Heart right ventricle (tissue), 16 donors: ENCODE results near the gene CALML6. TPM values are rescaled to one million over a fixed set of nuclear protein-coding genes. Genes with fewer than 3 reads are reported as not detected.
A peak's percentile ranks its signal among the peaks of the same experiment; 100 is the strongest.

Experiments used
- ATAC-seq, 8 donors: fragments of 200-7000 bp; cut with Tn5 transposase; one replicate each; pipeline ENCODE4 v1.9.1; 2020; ENCODE audit warnings: mild to moderate bottlenecking in 8 of 8, moderate library complexity in 8 of 8, moderate number of reproducible peaks in 1 of 8
- DNase-seq, 2 donors: peaks; one replicate each; pipeline ENCODE4 v3.0.0-alpha.2; 2020
- H3K27ac ChIP-seq, 10 donors: fragments of 200-600 bp; sonication (generic) in 2 of 10; one replicate each; pipeline versions ENCODE4 v1.5.0 to v1.8.0; 2020 to 2022; ENCODE audit warnings: mild to moderate bottlenecking in 3 of 10
- H3K27me3 ChIP-seq, 7 donors: fragments of 200-600 bp; one replicate each; pipeline ENCODE4 v1.8.0; 2021 to 2022; ENCODE audit warnings: mild to moderate bottlenecking in 2 of 7
- H3K36me3 ChIP-seq, 9 donors: fragments of 200-600 bp; sonication (generic) in 1 of 9; one replicate each; pipeline versions ENCODE4 v1.5.0 to v1.8.0; 2020 to 2022; ENCODE audit warnings: mild to moderate bottlenecking in 2 of 9
- H3K4me1 ChIP-seq, 9 donors: fragments of 200-600 bp; sonication (generic) in 1 of 9; one replicate each; pipeline versions ENCODE4 v1.5.0 to v1.8.0; 2020 to 2022; ENCODE audit warnings: mild to moderate bottlenecking in 4 of 9
- H3K4me3 ChIP-seq, 10 donors: fragments of 200-600 bp; sonication (generic) in 2 of 10; one replicate each; pipeline versions ENCODE4 v1.5.0 to v1.8.0; 2020 to 2022; ENCODE audit warnings: mild to moderate bottlenecking in 7 of 10, moderate library complexity in 2 of 10
- H3K9me3 ChIP-seq, 11 donors: fragments of 200-600 bp in 10 of 11; sonication (generic) in 2 of 11; one replicate each; pipeline versions ENCODE4 v1.5.0 to v1.8.0; 2013 to 2022; ENCODE audit warnings: mild to moderate bottlenecking in 2 of 11, control low read depth in 1 of 11, moderate library complexity in 1 of 11
- CTCF ChIP-seq, 9 donors: fragments of 200-600 bp; sonication (generic) in 2 of 9; IDR thresholded peaks; one replicate each; pipeline versions ENCODE4 v1.5.0 to v1.8.0; 2021 to 2022; ENCODE audit warnings: antibody characterized with exemption in 9 of 9, mild to moderate bottlenecking in 5 of 9, moderate library complexity in 1 of 9
- WGBS, 2 donors: extraction: QIAGEN DNeasy Blood & Tissue Kit; methylation state at CpG; one replicate each; pipeline ENCODE4 v1.1.7; 2013; ENCODE audit warnings: inconsistent platforms in 1 of 2; 5-methylcytosine and 5-hydroxymethylcytosine counted together
- intact Hi-C, 10 donors: fragments of 100-400 bp; cut with DNase I; formaldehyde crosslinking; loops; one replicate each; pipeline versions ENCODE4 v1.11.1 to v1.14.2; 2022
- polyA plus RNA-seq, 2 donors: library from polyadenylated mRNA; stranded (reverse); fragments of 200-250 nt; gene quantifications; one replicate each; pipeline ENCODE4 v1.2.3, GENCODE V29; 2013
- total RNA-seq, 10 donors: library from RNA; stranded (reverse); fragmentation: NEBNext Ultra II Directional in 3 of 10; extraction: Animal tissue kit (Norgen Biotek cat#: 25700) in 3 of 10; gene quantifications; one replicate each; pipeline versions ENCODE4 v1.2.1 to v1.2.4, GENCODE V29; 2021 to 2023
- donor health status: Arrhythmogenic right ventricular cardiomyopathy.
- donor health status: ischemic (EF 13 %, LVEDD 7.1; RV severe dilation, severe dysfunction).
- donor health status: healthy with polysubstance abuse.
- donor health status: DM: no; HTN: yes; CAD: no.
- donor health status: DM: no; HTN: no; CAD: no.
- donor health status: ischemic (EF 25% LVEDD 6.9; RV normal size, moderate dysfunction).
- donor health status: ischemic (EF 25% LVEDD 5.7; RV mildly dilated, moderate dysfunction).
- donor health status: healthy.
- donor health status: DM: yes; HTN: yes; CAD: no.
- donor health status: Ischemic cardiomyopathy.
- donor health status: ischemic (EF 35%, LVEDD 5.7; RV mildly dilated, moderate dysfunction).
- donor health status: nonischemic (EF 11% LVEDD 7.7; RV severe dilation, severe dysfunction).
- donor health status: DM: yes; HTN: yes; CAD: no.
- donor health status: PGD.
- donor health status: ischemic (EF 29% LVEDD 5.4; RV normal size, mild dysfunction).
- donor health status: nonischemic (EF 23%, LVEDD 6.1; RV moderate dilation, normal function).

Gene CALML6
- total and polyA plus RNA-seq, 12 donors, result 0.09 to 0.88 (median 0.20) TPM; not detected in 8

GRCh38 chr1:1906185-1907097, 8.6 kb upstream of the CALML6 start:
- 18 to 20% methylated on average over 15 of the region's 15 CpGs for WGBS, 2 donors
- intact Hi-C loops, result loop anchor here in 7 of 10 donors (2.0 to 10.0 kb wide), 6 partner anchors 48 to 149 kb away; partner anchors contain the start of gene NADK (in 4 of the 7)
- peaks cover 4 to 38% (median 24%) of the 10 kb centered on the region in 9 donors for H3K4me1 ChIP-seq
- ATAC-seq (peak; percentile 60 to 85 (median 76)), DNase-seq (peak; percentile 87 to 88)
- TF ChIP-seq CTCF (IDR thresholded peaks at IDR 0.05), result peak; percentile 90 to 96 (median 93)
- H3K9me3 ChIP-seq, result peaks cover 0 to 3% (median 0%) of the 10 kb centered on the region in 11 donors
- peak overlapping the region in 8 of 10 donors; percentile 18 to 74 (median 64) for H3K27ac ChIP-seq
- no peaks in the 10 kb centered on the region for H3K27me3 ChIP-seq
- H3K36me3 ChIP-seq, result no peaks in the 10 kb centered on the region
- H3K4me3 ChIP-seq, result no peak overlapping the region

GRCh38 chr1:1907098-1907736, 7.8 kb upstream of the CALML6 start:
- peak overlapping the region in 3 of 10 donors; percentile 9 to 69 (median 35) for H3K27ac ChIP-seq
- H3K9me3 ChIP-seq, result peaks cover 0 to 3% (median 0%) of the 10 kb centered on the region in 11 donors
- intact Hi-C loops, result loop anchor here in 7 of 10 donors (2.0 to 10.0 kb wide), 6 partner anchors 48 to 150 kb away; partner anchors contain the start of gene NADK (in 4 of the 7)
- ATAC-seq (no peak), DNase-seq (peak in 1 of 2 donors; percentile 34)
- no peak overlapping the region for H3K4me3 ChIP-seq
- H3K36me3 ChIP-seq, result no peaks in the 10 kb centered on the region
- H3K27me3 ChIP-seq, result no peaks in the 10 kb centered on the region
- TF ChIP-seq CTCF (IDR thresholded peaks at IDR 0.05), result no peak
- peaks cover 4 to 38% (median 24%) of the 10 kb centered on the region in 9 donors for H3K4me1 ChIP-seq
- WGBS, 2 donors, result 75 to 80% methylated on average over 8 of the region's 8 CpGs

GRCh38 chr1:1908506-1908791, 6.6 kb upstream of the CALML6 start:
- intact Hi-C loops, result loop anchor here in 7 of 10 donors (5.0 to 10.0 kb wide), 5 partner anchors 51 to 151 kb away; partner anchors contain the start of gene NADK (in 4 of the 7)
- Histone ChIP-seq H3K27me3 (no peaks in the 10 kb centered on the region), H3K36me3 (no peaks in the 10 kb centered on the region), H3K4me1 (peaks cover 4 to 38% (median 24%) of the 10 kb centered on the region in 9 donors), H3K9me3 (no peaks in the 10 kb centered on the region), H3K4me3 (peak overlapping the region; percentile 42 to 88 (median 72)), H3K27ac (peak overlapping the region; percentile 68 to 95 (median 90))
- TF ChIP-seq CTCF (IDR thresholded peaks at IDR 0.05), result no peak
- ATAC-seq (peak in 6 of 8 donors; percentile 0 to 18 (median 6)), DNase-seq (no peak)
- 7 to 9% methylated on average over 21 of the region's 21 CpGs for WGBS, 2 donors

- peak overlapping the region in 8 of 10 donors; percentile 41 to 88 (median 72) for H3K4me3 ChIP-seq
- DNase-seq, result no peak
Measured at GRCh38 chr1:1910033-1910465, 5.0 kb upstream of the CALML6 start.

More at GRCh38 chr1:1910033-1910465, 5.0 kb upstream of the CALML6 start:
- Histone ChIP-seq H3K36me3 (no peaks in the 10 kb centered on the region), H3K9me3 (no peaks in the 10 kb centered on the region), H3K27me3 (no peaks in the 10 kb centered on the region), H3K27ac (peak overlapping the region in 6 of 10 donors; percentile 88 to 95 (median 92)), H3K4me1 (peaks cover 4 to 38% (median 24%) of the 10 kb centered on the region in 9 donors)
- TF ChIP-seq CTCF (IDR thresholded peaks at IDR 0.05), result no peak
- intact Hi-C loops, result no loop called here
- no peak for ATAC-seq
- WGBS, 2 donors, result 89 to 94% methylated on average over 6 of the region's 6 CpGs
